ENCODE measurements around the gene MTA2.
"Not testable (repeated sequence)": the region's sequence is repeated elsewhere in the genome, so short reads cannot be mapped to it uniquely, and the experiment has no call there.

Gene MTA2

GRCh38 chr11:62556875-62557631 lies 44.6 kb downstream of the MTA2 start:
- no peaks in the 10 kb centered on the region for H3K27me3 ChIP-seq (ENCODE audit: control insufficient read depth, insufficient read depth, low read length)
- no peaks in the 10 kb centered on the region for H3K9me3 ChIP-seq (ENCODE audit: control insufficient read depth, low read depth, low read length)
- H3K4me1 ChIP-seq (ENCODE audit: control insufficient read depth, low read depth, low read length), result peaks cover 61% of the 10 kb centered on the region
- H3K4me3 ChIP-seq (ENCODE audit: low read length), result no peak overlapping the region
- peak overlapping the region; percentile 15 for H3K9ac ChIP-seq (ENCODE audit: low read length)
- H3K36me3 ChIP-seq (ENCODE audit: control insufficient read depth, low read depth, low read length), result peaks cover 42% of the 10 kb centered on the region
- H3K27ac ChIP-seq (ENCODE audit: low read length), result peak overlapping the region; percentile 38

DNA sequence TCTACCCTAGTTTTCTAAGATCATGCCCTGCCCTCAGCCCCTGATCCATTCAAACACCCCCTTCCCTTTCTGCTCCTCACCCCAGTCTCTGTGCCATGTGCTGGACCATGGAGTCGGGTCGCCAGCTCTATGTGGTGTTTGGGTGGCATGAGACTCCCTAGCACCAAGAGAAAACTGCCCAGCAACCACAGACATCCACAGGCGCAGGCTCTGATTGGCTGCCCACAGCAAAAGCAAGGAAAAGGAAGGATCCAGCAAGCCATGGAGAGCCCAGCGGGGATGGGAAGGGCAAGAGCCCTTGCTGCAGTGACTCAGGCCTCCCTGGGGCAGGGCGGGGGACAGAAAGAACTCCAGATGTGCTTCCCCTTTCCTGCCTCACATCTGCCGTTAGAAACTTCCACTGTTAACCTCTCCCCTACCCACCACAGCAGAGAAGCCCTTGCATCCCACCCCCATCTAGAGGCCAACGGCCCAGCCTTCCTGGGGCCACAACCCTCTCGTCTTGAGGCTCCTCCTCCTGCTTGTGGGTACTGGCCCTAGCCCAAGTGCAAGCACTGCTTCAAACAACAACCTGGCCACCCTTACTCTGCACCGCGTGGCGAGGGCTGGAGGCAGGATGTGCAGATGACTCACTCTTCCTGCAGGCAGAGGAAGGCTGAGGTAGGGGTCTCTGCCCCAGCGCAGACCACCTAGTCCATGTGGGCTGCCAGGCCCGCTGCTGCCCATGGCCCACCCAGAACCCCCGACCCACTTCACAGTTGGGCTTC lies 45.4 kb downstream of the MTA2 start:
- peak overlapping the region; percentile 15 for H3K9ac ChIP-seq (ENCODE audit: low read length)
- no peaks in the 10 kb centered on the region for H3K27me3 ChIP-seq (ENCODE audit: control insufficient read depth, insufficient read depth, low read length)
- peak overlapping the region; percentile 38 for H3K27ac ChIP-seq (ENCODE audit: low read length)
- peaks cover 67% of the 10 kb centered on the region for H3K4me1 ChIP-seq (ENCODE audit: control insufficient read depth, low read depth, low read length)
- H3K9me3 ChIP-seq (ENCODE audit: control insufficient read depth, low read depth, low read length), result no peaks in the 10 kb centered on the region
- H3K36me3 ChIP-seq (ENCODE audit: control insufficient read depth, low read depth, low read length), result peaks cover 42% of the 10 kb centered on the region
- H3K4me3 ChIP-seq (ENCODE audit: low read length), result no peak overlapping the region

GRCh38 chr11:62555464-62556107 lies 46.1 kb downstream of the MTA2 start:
- H3K9ac ChIP-seq (ENCODE audit: low read length), result no peak overlapping the region

DNA sequence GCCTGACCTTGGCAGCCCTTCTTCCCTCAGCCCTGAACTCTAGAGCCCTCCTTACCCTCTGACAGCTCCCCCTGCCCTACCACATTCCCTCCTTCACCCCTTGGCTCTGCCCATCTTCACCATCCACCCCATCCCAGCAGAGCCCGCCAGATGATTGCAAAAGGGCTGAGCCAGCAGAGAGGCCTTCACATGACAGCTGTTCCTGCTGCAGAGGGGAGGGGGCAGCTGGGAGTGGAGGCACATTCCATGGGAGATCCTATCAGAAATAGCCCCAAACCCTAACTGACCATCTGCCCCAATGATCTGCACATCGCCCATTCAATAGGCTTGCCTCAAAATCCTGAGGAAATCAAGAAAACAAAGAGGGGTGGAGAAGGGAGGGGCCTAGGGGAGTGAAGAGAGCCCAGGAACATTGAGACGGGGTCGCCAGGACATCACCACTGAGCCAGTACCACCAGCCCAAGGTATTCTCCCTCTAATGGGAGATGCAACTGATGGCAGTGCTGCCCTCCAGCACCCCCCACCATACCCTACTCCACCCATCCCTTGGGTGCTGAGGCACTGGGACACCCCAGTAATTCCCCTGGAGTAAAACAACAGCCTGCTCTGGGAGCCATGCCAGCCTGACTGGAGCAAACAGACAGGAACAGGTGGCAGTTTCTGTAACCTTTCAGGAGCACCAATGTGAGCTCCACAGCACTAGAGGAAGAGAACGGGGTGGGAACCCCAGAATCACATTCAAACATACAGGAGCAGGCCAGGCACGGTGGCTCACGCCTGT lies 47.1 kb downstream of the MTA2 start:
- H3K9ac ChIP-seq (ENCODE audit: low read length), result no peak overlapping the region
- H3K9me3 ChIP-seq (ENCODE audit: control insufficient read depth, low read depth, low read length), result no peaks in the 10 kb centered on the region
- peaks cover 53% of the 10 kb centered on the region for H3K4me1 ChIP-seq (ENCODE audit: control insufficient read depth, low read depth, low read length)
- no peak overlapping the region for H3K4me3 ChIP-seq (ENCODE audit: low read length)
- H3K27ac ChIP-seq (ENCODE audit: low read length), result no peak overlapping the region
- peaks cover 27% of the 10 kb centered on the region for H3K36me3 ChIP-seq (ENCODE audit: control insufficient read depth, low read depth, low read length)
- H3K27me3 ChIP-seq (ENCODE audit: control insufficient read depth, insufficient read depth, low read length), result peaks cover 13% of the 10 kb centered on the region

More at GRCh38 chr11:62555464-62556107, 46.1 kb downstream of the MTA2 start:
- Histone ChIP-seq H3K4me1 (ENCODE audit: control insufficient read depth, low read depth, low read length) (peaks cover 62% of the 10 kb centered on the region), H3K36me3 (ENCODE audit: control insufficient read depth, low read depth, low read length) (peaks cover 37% of the 10 kb centered on the region), H3K27me3 (ENCODE audit: control insufficient read depth, insufficient read depth, low read length) (peaks cover 3% of the 10 kb centered on the region), H3K9me3 (ENCODE audit: control insufficient read depth, low read depth, low read length) (no peaks in the 10 kb centered on the region), H3K27ac (ENCODE audit: low read length) (peak overlapping the region; percentile 38), H3K4me3 (ENCODE audit: low read length) (no peak overlapping the region)

DNA sequence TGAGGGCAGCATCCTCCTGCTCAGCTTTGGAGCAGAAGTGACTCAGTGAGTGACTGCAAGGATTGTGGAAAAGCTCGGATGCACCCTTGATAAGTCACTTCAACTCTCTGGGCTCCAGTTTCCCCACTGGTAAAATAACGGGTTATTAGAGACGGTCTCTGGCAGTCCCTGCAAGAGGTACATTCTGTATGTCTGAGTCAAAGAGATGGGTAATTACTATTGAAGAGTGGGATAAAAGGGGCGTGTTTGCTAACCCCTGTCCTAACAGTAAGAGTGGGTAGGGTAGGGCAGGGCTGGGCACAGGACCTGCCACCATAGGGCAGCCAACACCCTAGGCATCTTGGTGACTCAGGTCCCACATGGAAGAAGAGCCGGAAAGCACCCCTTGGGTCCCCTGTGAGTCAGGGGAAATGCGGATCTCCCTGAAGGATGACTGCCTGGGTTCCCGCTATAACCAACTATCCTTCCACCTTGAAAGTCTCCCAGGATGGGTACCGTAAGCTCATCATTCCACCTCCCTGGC lies 47.8 kb downstream of the MTA2 start:
- H3K27ac ChIP-seq (ENCODE audit: low read length), result peak overlapping the region; percentile 78
- peaks cover 46% of the 10 kb centered on the region for H3K4me1 ChIP-seq (ENCODE audit: control insufficient read depth, low read depth, low read length)
- H3K9me3 ChIP-seq (ENCODE audit: control insufficient read depth, low read depth, low read length), result no peaks in the 10 kb centered on the region
- no peak overlapping the region for H3K9ac ChIP-seq (ENCODE audit: low read length)
- H3K4me3 ChIP-seq (ENCODE audit: low read length), result peak overlapping the region; percentile 34
- peaks cover 20% of the 10 kb centered on the region for H3K27me3 ChIP-seq (ENCODE audit: control insufficient read depth, insufficient read depth, low read length)
- H3K36me3 ChIP-seq (ENCODE audit: control insufficient read depth, low read depth, low read length), result peaks cover 20% of the 10 kb centered on the region

DNA sequence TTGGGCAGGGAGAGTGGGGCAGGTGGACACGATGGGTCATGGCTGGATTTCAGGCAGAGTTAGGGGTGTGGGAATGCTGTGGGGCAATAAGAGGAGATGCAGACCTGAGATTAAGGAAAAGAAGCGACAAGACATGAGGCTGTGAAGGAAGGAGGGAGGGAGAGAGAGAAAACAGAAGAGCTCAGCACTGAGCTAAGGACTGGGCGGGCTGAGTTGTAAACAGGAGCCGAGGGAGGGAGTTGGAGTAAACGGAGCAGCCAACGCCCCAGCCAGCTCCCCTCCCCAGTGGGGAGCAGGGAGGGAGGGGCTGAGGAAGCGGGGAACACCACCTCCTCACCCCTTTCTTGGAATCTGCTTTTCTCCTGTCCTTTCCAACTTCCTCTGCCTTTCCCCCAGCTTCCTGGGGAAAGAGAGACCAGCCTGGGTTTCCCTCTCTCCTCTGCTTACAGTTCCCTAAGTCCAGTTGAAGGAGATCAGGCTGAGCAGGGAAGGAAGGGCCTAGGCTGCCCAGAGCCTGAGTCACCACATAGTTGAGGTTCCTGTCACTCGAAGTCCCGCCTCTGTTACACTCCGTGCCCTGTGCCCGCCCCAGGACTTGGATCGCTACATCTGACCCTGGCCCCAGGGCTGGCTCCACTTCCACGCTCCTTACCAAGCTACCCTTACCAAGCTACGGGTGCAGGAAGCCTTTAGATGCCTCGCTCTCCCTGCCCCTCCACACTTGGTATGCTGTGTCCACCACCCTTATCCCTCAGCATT lies 48.4 kb downstream of the MTA2 start:
- Histone ChIP-seq H3K9ac (ENCODE audit: low read length) (peak overlapping the region; percentile 80), H3K36me3 (ENCODE audit: control insufficient read depth, low read depth, low read length) (peaks cover 14% of the 10 kb centered on the region), H3K27me3 (ENCODE audit: control insufficient read depth, insufficient read depth, low read length) (peaks cover 26% of the 10 kb centered on the region), H3K4me3 (ENCODE audit: low read length) (peak overlapping the region; percentile 34), H3K9me3 (ENCODE audit: control insufficient read depth, low read depth, low read length) (no peaks in the 10 kb centered on the region), H3K27ac (ENCODE audit: low read length) (peak overlapping the region; percentile 78), H3K4me1 (ENCODE audit: control insufficient read depth, low read depth, low read length) (peaks cover 46% of the 10 kb centered on the region)

- H3K9ac ChIP-seq (ENCODE audit: low read length), result peak overlapping the region; percentile 80
- peak overlapping the region; percentile 78 for H3K27ac ChIP-seq (ENCODE audit: low read length)
- no peaks in the 10 kb centered on the region for H3K9me3 ChIP-seq (ENCODE audit: control insufficient read depth, low read depth, low read length)
- peaks cover 8% of the 10 kb centered on the region for H3K36me3 ChIP-seq (ENCODE audit: control insufficient read depth, low read depth, low read length)
- peaks cover 46% of the 10 kb centered on the region for H3K4me1 ChIP-seq (ENCODE audit: control insufficient read depth, low read depth, low read length)
- H3K27me3 ChIP-seq (ENCODE audit: control insufficient read depth, insufficient read depth, low read length), result peaks cover 33% of the 10 kb centered on the region
- H3K4me3 ChIP-seq (ENCODE audit: low read length), result peak overlapping the region; percentile 34
Measured at GRCh38 chr11:62552485-62553079, 49.1 kb downstream of the MTA2 start.

- not testable (repeated sequence) for H3K9ac ChIP-seq (ENCODE audit: low read length); H3K36me3 ChIP-seq (ENCODE audit: control insufficient read depth, low read depth, low read length); H3K4me3 ChIP-seq (ENCODE audit: low read length); H3K9me3 ChIP-seq (ENCODE audit: control insufficient read depth, low read depth, low read length); H3K27ac ChIP-seq (ENCODE audit: low read length)
- Histone ChIP-seq H3K4me1 (ENCODE audit: control insufficient read depth, low read depth, low read length) (peaks cover 28% of the 10 kb centered on the region), H3K27me3 (ENCODE audit: control insufficient read depth, insufficient read depth, low read length) (peaks cover 54% of the 10 kb centered on the region)
Measured at GRCh38 chr11:62550478-62550877, 51.2 kb downstream of the MTA2 start.

DNA sequence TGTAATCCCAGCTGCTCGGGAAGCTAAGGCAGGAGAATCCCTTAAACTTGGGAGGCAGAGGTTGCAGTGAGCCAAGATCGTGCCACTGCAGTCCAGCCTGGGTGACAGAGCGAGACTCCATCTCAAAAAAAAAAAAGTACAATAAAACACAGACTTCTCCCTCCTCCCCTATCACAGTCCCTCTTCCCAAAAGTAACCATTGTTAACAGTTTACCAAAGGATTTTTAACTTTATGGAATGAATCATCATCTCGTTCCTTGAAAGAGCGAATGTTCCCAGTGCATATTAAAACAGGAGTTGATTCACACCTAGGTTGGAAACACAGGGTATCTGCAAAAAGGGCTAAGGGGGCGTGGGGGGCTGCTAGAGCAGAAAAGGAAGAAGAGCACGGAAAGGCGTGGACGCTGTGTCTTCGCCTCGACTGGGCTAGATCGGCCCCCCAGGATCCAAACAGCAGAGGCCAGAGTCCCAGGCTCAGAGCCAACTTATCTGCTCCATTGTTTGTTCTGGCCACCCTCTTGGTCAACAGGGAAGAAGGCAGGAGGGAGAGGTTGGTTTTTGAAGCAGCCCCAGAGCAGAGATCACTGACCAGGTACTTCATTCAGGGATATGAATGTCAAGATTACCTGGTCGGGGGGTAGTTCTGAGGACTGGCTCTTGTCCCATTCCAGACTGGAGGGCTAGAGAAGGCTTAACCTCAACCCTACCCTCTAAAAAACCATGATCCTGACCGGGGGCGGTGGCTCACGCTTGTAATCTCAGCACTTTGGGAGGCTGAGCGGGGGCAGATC lies 52.9 kb downstream of the MTA2 start:
- H3K36me3 ChIP-seq (ENCODE audit: control insufficient read depth, low read depth, low read length), result no peaks in the 10 kb centered on the region
- H3K27me3 ChIP-seq (ENCODE audit: control insufficient read depth, insufficient read depth, low read length), result peaks cover 72% of the 10 kb centered on the region
- H3K4me1 ChIP-seq (ENCODE audit: control insufficient read depth, low read depth, low read length), result peaks cover 30% of the 10 kb centered on the region
- no peak overlapping the region for H3K9ac ChIP-seq (ENCODE audit: low read length)
- H3K27ac ChIP-seq (ENCODE audit: low read length), result no peak overlapping the region
- no peak overlapping the region for H3K4me3 ChIP-seq (ENCODE audit: low read length)
- no peaks in the 10 kb centered on the region for H3K9me3 ChIP-seq (ENCODE audit: control insufficient read depth, low read depth, low read length)
